Measurements from ENCODE around the gene PIP5K1C.

- TF ChIP-seq EZH2 (IDR thresholded peaks at IDR 0.05) (no peak), POLR2AphosphoS5 (IDR thresholded peaks at IDR 0.05; ENCODE audit: borderline replicate concordance, low read depth, low read length) (no peak)
Observed at GRCh38 chr19:3740431-3740830, 40.2 kb upstream of the PIP5K1C start.
